ENCODE measurements around the gene APCDD1.
A peak's percentile ranks its signal among the peaks of the same experiment; 100 is the strongest.
"Not testable (repeated sequence)": the region's sequence is repeated elsewhere in the genome, so short reads cannot be mapped to it uniquely, and the experiment has no call there.

Gene APCDD1

DNA sequence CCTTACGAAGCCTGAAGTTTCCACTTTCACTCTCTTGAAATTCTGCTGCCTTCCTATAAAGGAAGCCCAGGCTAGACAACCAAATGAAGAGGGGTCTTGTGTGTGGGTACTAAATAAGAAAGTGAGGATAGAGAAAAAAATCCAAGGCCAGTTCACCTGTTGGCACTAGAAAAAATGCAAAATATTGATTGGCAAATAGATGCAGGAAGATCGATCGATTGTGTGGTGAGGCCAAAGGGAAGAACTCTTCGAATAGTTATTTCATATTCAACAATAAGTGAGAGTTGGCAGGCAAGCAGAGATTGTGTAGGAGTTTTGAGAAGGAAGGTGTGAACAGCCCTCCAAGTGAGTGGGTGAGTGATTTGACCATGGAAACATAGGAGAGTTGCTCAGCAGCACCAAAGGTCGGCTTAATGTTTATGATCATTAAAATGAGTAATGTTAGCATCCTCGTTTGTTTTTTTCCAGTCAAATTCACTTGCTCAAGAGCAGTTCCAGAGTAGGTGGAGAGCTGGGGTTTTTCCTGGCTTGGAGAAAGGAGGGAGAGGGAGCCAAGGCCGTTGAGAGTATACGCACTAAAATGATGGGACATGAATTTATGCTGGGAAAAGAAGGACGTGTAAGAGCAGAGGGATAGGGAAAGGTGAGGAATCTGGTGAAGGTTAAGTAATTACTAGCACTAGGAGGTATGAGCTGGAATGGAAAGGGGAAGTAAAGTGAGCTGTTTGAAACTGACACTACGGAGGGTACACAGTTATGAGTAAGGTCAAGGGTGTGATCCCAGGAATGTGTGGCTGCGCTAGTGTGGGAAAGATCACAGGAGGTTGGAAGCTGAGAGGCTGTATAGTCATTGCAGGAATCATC, 70.3 kb downstream of the APCDD1 start:
- DNase-seq (ENCODE audit: low read depth in 4 of 4, low spot score in 1 of 4), result no peak

DNA sequence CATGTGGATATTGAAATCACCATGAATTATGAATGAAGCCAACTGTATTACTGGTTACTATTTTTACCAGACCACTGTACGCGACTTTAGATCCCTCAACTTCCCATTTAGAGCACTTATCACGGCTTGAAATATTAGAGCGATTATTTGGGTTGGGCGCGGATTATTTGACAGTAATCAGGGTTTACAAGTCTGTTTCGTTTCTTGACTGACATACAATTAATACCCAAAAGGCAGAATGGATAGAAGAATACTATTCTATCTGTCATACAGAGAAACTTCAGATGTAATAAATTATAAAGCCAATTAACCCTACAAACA, 70.9 kb downstream of the APCDD1 start:
- no peak for DNase-seq (ENCODE audit: low read depth in 4 of 4, low spot score in 1 of 4)

DNA sequence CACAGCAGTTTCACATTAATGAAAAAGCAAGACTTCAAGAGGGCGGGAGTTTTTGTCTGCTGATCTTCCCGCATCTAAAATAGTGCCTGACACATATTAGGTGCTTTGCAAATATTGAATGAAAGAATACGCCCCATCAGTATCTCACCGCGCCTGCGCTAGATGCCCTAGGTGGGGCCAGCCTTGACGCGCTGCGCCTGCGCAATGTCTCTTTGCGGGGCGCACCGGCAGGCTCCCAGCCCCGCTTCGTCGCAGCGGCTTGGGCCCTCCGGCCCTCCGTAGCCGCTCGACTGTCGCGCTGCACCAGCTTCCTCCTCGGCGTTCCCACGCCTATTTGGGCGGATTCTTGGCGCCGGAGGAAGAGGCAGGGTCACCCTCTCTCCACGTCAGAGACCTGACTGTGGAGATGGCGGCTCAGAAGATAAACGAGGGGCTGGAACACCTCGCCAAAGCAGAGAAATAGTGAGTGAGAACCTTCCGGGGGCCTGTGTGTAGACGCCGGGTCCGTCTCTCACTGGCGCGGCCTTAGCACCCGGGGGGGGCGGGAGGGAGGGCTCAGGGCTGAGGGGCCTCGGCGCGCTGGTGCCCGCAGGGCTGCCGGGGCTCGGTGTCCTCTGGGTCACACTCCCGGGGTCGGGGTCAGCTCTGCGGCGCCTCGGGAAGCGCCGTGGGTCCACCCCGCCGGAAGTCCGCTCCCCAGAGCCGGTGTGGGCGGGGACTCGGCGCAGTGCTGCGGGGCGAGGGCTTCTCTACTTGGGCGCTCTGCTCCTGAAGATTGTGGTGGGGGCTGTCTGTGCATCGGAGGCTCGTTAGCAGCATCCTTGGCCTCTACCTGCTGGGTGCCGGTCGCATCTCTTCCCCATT, 71.5 kb downstream of the APCDD1 start, which contains the start of gene NAPG:
Gene NAPG (plus strand): TSS at position 331 of the 864 bp plus-strand sequence. CDS start 76 bp downstream, at position 407.
- DNase-seq (ENCODE audit: low read depth in 4 of 4, low spot score in 1 of 4), result peak; percentile 71 to 88 (median 79)

DNA sequence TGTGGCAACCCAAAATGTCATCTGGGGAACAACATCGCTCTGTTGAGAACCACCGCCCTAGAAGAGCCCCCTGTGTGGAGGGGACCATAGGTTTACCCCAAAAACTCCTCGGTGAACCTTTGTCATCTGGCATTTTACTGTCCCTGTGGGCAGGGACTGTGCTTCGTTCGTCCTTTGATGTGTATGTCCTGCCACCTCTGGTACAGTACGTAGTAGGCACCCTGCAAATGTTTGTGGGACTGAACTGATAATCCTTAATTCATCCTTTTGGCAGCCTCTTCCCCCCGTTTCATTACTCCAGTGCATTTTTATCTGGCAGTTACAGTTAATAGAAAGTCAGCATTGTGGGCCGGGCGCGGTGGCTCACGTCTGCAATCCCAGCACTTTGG, 72.1 kb downstream of the APCDD1 start:
- DNase-seq (ENCODE audit: low read depth in 4 of 4, low spot score in 1 of 4), result no peak

DNA sequence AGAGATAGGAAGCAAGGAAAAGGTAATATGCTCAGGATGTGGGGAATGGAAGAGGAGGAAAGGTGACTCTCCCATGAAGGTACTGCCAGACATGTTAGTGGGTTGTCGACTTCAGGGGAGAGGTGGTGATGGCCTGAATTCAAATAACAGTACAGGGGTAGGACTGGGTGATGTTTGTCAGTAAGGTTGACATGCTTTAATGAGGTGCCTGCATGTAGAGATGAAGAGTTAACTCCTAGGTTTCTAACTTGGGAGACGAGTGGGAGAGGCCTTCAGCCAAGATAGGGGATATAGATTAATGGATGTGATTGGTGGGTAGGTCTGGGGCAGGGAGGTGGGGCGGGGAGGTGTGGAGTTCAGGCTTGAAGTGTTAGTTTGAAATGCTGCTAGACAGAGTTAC, 74.0 kb downstream of the APCDD1 start:
- DNase-seq (ENCODE audit: low read depth in 4 of 4, low spot score in 1 of 4), result no peak

DNA sequence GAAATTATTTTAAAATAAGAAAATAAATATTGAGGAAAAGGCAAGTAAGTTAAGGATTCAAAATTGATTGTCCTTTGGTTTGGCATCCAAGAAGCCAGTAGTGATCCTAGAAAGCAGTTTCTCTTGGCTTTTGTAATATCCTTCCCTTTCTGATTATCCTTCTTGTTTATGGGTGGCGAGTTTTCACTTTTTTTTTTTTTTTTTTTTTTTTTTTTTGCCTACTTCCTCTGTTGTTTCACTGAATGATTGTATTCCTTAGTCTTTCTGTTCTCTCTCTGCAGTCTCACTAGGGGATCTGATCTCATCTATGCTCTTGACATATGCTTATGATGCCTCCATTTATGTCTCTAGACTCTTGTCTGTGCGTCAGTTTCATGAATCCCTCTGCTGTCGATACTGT, 75.6 kb downstream of the APCDD1 start:
- no peak for DNase-seq (ENCODE audit: low read depth in 4 of 4, low spot score in 1 of 4)

DNA sequence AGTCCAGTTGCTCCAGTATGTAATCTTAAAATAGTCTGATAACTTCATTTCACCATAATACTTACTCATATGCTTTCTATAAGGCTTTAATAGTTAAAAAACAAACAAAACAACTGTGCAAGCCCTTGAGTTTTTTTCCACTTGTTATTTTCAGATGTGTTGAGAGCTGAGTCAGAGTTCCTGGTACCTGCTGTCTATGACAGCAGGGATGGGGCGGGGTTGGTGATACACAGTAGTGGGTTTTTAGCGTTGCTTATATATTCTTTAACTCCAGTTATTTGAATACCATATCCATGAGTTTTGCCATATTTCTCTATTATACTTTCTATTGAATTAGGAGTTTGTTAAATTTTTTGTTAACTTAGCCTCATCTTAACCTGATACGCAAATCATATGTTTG, 76.4 kb downstream of the APCDD1 start:
- peak in 2 of 4 experiments; percentile 12 to 27 for DNase-seq (ENCODE audit: low read depth in 4 of 4, low spot score in 1 of 4)

DNA sequence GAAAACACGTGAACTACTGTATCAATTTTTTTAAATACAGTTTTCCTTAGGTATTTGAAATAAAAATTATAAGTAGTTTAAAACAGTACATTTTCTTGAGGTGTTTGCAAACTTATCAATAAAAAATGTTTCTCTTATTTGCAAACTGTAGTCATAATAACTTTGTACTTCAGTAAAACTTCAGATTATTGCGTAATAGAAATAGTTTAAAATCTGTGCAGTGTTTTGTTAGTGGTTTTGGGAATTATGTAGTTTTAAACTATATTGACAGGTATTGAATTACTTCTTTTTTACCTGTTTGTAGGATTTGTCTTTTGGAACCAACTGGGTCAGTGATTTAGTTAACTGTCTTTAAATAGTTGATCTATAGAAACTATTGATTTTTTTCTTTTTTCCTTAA, 78.7 kb downstream of the APCDD1 start:
- no peak for DNase-seq (ENCODE audit: low read depth in 4 of 4, low spot score in 1 of 4)

DNA sequence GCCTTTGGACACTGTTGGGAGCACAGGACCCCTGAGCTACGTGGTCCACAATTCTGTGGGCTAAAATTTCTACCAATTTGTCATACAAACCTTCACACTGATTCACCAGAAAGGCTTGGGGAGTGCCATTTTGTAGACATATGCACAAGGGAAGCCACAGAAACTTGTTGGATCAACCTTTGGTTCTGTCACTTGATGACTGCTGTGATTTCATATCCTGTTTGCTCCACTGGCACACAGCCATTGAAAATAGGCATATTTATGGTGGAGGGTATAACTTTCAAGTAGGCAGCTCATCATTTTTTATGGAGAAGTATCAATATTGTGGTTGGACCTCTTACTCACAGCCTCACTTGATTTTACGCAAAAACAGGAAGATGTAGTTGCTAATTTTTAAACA, 81.8 kb downstream of the APCDD1 start:
- no peak for DNase-seq (ENCODE audit: low read depth in 4 of 4, low spot score in 1 of 4)

DNA sequence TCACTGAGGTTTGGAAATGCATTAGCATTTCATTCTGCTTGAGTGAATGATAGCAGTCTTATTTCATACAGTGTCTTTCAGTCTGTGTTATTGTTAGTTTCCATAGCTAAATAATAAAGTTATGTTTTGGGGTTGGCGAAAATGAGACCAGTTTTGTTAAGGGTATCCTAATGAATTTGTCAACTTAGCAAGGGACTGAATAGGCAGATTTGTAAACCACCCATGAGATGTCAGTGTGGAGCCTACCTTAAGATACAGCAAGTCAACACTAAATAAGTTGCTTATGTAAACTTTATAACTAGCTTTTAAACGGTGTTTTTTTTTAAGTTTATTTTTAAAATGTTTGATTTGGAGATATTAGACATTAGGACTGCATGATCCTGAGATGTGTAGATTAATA, 83.3 kb downstream of the APCDD1 start:
- DNase-seq (ENCODE audit: low read depth in 4 of 4, low spot score in 1 of 4), result no peak

DNA sequence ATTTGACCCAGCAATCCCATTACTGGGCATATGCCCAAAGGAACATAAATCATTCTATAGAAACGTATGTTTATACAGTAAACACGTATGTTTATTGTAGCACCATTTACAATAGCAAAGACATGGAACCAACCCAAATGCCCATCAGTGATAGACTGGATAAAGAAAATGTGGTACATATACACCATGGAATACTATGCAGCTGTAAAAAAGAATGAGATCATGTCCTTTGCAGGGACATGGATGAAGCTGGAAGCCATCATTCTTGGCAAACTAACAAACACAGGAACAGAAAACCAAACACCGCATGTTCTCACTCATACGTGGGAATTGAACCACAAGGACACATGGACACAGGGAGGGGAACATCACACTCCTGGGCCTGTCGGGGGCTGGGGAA, 84.7 kb downstream of the APCDD1 start:
- not testable (repeated sequence) for DNase-seq (ENCODE audit: low read depth in 4 of 4, low spot score in 1 of 4)
